COR-L47 (cell line): ENCODE data around the gene ST7.

Source experiments
- DNase-seq: peaks from one replicate; lab custom pipeline; 2025; lab: John Stamatoyannopoulos, UW

Gene ST7

GRCh38 chr7:116978006-116978405, 24.7 kb downstream of the ST7 start:
- no peak for DNase-seq

- DNase-seq, result no peak
Observed at GRCh38 chr7:116979430-116979829, 26.1 kb downstream of the ST7 start.

- no peak for DNase-seq
Observed at GRCh38 chr7:116980354-116980753, 27.1 kb downstream of the ST7 start.

- no peak for DNase-seq
Observed at GRCh38 chr7:116981939-116982338, 28.6 kb downstream of the ST7 start.

GRCh38 chr7:116984511-116984910, 31.2 kb downstream of the ST7 start:
- no peak for DNase-seq

- DNase-seq, result peak; percentile 34
Observed at GRCh38 chr7:116984917-116985316, 31.6 kb downstream of the ST7 start.

GRCh38 chr7:116985575-116985974, 32.3 kb downstream of the ST7 start:
- no peak for DNase-seq

- DNase-seq, result no peak
Observed at GRCh38 chr7:116986611-116987565, 33.6 kb downstream of the ST7 start.

- DNase-seq, result no peak
Observed at GRCh38 chr7:116988363-116988989, 35.2 kb downstream of the ST7 start.

- DNase-seq, result no peak
Observed at GRCh38 chr7:116990056-116990455, 36.8 kb downstream of the ST7 start.

GRCh38 chr7:116991233-116991632, 37.9 kb downstream of the ST7 start:
- DNase-seq, result no peak

GRCh38 chr7:116994611-116995010, 41.3 kb downstream of the ST7 start:
- no peak for DNase-seq

- DNase-seq, result no peak
Observed at GRCh38 chr7:116997972-116998371, 44.7 kb downstream of the ST7 start.

- no peak for DNase-seq
Observed at GRCh38 chr7:116998567-116999175, 45.4 kb downstream of the ST7 start.

- DNase-seq, result no peak
Observed at GRCh38 chr7:116999311-116999710, 46.0 kb downstream of the ST7 start.

GRCh38 chr7:117001283-117001682, 48.0 kb downstream of the ST7 start:
- no peak for DNase-seq

GRCh38 chr7:117004899-117005298, 51.6 kb downstream of the ST7 start:
- DNase-seq, result no peak

GRCh38 chr7:117005449-117005848, 52.1 kb downstream of the ST7 start:
- no peak for DNase-seq

- DNase-seq, result no peak
Observed at GRCh38 chr7:117006907-117007684, 53.8 kb downstream of the ST7 start.

GRCh38 chr7:117008118-117008885, 55.0 kb downstream of the ST7 start:
- no peak for DNase-seq

GRCh38 chr7:117008886-117009531, 55.7 kb downstream of the ST7 start:
- DNase-seq, result no peak
